Measurements from ENCODE around the gene LPP. TPM values are rescaled to one million over a fixed set of nuclear protein-coding genes. Genes with fewer than 3 reads are reported as not detected.

The LPP gene
- total RNA-seq, 4 donors from 2014 or later = 141 to 248 (median 185) TPM

DNA sequence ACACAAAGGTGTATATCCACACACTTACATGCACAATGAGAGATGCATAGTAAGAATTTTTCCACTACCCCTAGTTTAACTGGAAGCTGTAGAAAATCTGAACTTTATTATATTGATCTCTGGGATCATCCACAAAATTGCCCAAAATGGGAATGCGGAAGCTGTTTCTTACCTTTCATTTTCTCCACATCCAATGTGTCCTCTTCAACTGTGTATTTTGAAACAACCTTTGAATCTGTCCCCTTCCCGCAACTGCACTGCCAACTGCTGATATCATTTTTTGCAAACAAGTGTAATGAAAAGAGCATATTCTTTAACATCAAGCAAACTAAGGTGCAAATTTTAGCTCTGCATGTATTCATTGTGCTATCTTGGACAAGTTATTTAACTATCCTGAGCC, 590.2 kb downstream of the LPP start:
- TF ChIP-seq, protein P1, sequence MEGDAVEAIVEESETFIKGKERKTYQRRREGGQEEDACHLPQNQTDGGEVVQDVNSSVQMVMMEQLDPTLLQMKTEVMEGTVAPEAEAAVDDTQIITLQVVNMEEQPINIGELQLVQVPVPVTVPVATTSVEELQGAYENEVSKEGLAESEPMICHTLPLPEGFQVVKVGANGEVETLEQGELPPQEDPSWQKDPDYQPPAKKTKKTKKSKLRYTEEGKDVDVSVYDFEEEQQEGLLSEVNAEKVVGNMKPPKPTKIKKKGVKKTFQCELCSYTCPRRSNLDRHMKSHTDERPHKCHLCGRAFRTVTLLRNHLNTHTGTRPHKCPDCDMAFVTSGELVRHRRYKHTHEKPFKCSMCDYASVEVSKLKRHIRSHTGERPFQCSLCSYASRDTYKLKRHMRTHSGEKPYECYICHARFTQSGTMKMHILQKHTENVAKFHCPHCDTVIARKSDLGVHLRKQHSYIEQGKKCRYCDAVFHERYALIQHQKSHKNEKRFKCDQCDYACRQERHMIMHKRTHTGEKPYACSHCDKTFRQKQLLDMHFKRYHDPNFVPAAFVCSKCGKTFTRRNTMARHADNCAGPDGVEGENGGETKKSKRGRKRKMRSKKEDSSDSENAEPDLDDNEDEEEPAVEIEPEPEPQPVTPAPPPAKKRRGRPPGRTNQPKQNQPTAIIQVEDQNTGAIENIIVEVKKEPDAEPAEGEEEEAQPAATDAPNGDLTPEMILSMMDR (IDR thresholded peaks at IDR 0.05; ENCODE audit: low read depth) = no peak

DNA sequence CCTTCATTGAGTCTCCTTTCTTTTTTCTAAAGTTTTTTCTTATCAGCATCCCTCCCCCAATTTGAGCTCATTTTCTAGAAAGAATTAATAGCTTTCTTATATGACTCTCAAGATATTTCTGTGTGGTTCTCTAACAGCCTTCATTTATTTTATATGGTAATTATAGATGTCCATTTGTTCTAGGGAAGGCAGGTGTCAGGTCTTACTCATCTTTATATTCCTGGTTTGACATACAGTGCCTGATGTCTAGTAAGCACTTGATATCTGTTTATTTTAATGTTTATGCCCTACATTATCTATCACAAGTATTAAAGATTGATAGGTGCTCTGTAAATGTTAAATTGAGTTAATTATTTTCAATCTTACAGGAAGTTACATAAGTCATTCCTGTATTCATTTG, 591.1 kb downstream of the LPP start:
- TF ChIP-seq, protein P1 (IDR thresholded peaks at IDR 0.05; ENCODE audit: low read depth) = no peak

DNA sequence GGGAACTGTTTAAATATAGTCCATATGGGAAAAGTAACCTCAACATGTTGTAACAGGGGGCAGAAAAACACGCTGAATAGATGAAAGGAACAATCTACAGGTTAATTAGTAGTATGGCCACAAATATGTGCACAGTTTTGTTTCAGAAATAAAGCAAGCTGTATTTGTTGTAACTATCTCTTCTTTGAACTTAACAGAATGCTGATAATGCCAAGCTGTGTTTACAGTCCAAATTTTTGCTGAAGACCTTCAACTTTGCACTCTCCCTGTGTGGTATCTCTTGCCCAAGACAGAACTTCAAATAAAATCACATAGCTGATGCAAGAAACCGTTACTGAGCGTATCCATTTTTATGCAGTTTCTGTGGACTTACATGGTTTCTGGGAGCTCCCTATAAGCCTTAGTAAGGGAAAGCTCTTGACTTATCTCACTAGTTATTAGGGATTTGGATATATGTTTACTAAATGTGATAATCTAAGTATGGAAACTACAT, 592.4 kb downstream of the LPP start:
- TF ChIP-seq, protein P1 (IDR thresholded peaks at IDR 0.05; ENCODE audit: low read depth) = no peak

DNA sequence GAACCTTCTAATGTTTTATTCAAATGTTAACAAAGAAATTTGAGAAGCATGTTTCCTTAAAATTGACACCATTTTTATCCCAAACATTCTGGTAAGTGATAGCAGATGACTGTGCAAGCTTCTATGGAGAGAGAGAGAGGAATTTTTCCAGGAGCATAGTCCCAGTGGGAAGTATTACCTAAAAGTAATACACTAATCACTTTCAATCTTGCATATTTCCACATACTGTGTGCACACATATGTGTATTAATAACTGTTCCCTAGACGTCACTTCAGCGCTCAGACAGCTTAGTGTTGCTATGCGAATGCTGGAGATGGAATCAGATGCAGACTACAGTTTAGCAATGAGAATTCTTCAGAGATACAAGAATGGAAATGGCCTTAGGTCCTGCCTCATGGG, 593.5 kb downstream of the LPP start:
- TF ChIP-seq, protein P1 (IDR thresholded peaks at IDR 0.05; ENCODE audit: low read depth) = no peak

DNA sequence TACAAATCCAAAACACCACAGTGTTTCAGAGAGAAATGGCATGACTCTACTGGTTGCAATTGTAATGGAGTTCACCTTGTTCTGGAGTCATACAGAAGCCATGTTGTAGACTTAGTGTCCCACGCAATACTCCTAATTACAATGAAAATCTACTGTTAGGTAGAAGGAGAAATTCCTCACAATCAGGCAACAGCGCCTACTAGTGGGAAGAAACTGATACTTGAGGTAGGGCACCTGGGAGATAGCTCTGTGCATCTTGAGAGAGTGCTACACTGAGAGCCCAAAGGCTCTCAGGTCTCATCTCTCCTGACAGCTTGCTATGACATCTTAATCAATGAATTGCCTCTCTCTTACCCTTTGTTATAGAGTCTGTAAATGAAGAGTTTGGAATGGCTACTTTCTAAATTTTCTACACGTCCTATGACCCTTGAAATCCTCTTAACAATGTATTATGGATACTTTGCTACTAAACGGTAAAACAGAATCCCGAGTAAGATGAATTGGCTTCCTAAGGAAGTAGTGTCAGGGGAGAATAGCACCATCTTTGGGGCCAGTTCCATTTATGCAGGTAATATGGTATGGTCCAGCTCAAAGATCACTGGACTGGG, 595.2 kb downstream of the LPP start:
- TF ChIP-seq, protein P1 (IDR thresholded peaks at IDR 0.05; ENCODE audit: low read depth) = no peak

DNA sequence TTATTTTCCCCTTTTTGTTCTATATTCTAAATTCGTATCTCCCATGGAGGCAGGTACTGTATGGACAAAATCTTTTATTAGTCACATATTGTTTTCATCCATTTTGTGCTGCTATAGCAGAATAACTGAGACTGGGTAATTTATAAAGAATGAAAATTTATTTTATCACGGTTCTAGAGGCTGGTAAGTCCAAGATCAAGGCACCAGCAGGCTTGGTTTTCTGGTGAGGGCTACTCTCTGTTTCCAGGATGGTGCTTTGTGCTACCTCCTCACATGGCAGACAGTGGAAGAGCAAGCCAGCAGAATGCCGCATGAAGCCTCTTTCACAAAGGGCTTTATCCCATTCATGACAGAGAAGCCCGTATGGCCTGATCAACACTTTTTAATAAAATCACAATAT, 595.9 kb downstream of the LPP start:
- TF ChIP-seq, protein P1 (IDR thresholded peaks at IDR 0.05; ENCODE audit: low read depth) = no peak

DNA sequence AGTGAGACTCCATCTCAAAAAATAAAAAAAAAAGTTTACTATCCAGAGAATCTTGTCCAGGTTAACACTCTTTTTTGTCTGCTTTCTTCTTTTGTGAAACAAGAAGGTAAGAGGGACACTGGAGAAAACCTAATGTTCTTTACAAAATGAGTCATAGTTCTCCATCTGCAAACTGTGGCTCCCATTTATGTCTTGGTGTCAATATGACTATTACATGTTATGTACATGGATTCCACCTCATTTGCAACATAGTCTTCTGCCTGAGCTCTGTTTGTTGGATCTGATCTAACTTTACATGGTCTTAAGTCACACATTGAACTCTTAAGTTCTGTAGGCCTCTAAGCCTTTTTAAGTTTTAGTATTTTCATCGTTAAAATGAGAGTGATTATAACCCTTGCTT, 596.7 kb downstream of the LPP start:
- TF ChIP-seq, protein P1 (IDR thresholded peaks at IDR 0.05; ENCODE audit: low read depth) = no peak
